HG02623 (cell line): ENCODE data around the gene PCED1A.

Source experiments
- ATAC-seq: cut with Tn5 transposase; IDR thresholded peaks from one replicate; pipeline ENCODE4 v1.9.1; 2021; ENCODE audit warnings: moderate library complexity; ENCODE audit not compliant: unreplicated experiment

PCED1A gene

DNA sequence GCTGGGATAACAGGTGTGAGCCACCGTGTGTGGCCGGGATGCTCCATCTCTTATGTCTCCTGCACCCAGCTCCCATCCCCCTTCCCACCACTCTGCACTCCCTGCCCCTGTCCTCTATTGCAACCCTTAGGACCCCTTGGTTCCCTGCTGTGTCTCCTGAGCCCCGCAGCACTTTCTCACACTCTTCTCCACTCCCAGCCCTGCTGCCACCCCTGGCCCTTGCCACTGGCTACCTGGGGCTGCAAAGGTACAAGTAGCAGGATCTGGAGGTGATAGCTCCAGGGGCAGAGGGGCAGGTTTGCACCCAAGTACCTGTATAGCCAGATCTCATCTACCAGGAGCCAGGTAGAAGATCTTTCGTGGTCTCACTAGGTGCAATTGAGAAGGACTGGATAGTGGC, 33.4 kb downstream of the PCED1A start:
- ATAC-seq: no peak

- no peak for ATAC-seq
Measured at GRCh38 chr20:2806351-2806701, 34.1 kb downstream of the PCED1A start.

- ATAC-seq: no peak
Measured at GRCh38 chr20:2805689-2806350, 34.6 kb downstream of the PCED1A start.

- no peak for ATAC-seq
Measured at GRCh38 chr20:2804852-2805688, 35.4 kb downstream of the PCED1A start.

DNA sequence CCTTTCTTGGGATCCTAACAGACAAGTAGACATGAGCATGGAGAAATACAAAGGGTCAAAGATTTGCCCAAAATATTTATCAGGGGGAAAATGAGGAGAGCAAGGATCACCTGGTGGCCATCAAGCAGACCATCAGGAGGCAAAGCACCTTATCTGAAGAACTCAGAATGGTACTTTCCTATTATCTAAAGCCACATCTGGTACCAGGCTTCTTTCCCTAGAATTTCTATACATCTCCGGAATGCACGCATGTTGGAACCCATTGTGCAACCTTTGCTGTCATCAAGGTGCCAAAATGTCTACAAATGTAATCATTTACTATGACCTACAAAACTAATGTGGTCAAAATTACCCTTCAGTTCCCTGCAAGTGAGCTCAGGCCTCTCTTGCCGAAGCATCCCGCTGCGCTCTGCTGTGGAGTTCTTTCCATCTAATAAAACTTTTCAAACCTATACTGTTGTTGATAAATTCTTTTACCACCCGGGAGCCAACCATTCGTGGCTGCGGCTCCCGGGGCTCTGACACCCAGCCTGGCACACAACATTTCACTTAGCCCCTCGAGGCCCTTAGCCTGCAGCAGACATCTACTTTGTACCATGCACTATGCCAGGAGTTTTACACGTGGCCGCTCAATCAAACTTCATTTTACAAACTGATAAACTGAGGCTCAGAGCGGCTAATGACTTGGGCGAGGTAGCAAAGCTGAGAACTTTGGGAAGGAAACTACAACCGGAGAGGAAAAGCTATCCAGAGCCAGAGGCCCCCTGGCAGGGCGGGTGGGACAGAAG, 36.2 kb downstream of the PCED1A start:
- ATAC-seq: no peak

DNA sequence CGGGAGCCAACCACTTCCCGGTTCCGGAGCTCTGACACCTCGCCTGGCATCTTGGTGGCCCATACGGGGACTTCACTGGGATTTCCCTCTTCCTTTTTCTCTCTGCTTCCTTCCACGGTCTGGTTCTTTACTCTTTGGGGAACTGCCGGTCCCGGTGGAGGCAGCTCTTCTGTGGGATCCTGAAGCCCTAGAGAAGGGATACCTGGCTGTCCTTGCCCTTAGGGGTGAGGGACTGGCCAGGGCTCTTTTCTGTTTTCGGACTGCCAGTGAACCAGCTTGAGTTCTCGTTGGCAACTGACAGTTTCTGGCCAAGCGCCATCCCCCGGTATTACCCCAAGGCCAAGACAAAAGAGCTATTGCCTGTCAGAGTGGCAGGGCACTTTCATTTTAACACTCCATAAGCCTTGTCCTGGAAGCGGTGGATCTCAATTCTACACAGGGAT, 39.1 kb downstream of the PCED1A start:
- no peak for ATAC-seq

DNA sequence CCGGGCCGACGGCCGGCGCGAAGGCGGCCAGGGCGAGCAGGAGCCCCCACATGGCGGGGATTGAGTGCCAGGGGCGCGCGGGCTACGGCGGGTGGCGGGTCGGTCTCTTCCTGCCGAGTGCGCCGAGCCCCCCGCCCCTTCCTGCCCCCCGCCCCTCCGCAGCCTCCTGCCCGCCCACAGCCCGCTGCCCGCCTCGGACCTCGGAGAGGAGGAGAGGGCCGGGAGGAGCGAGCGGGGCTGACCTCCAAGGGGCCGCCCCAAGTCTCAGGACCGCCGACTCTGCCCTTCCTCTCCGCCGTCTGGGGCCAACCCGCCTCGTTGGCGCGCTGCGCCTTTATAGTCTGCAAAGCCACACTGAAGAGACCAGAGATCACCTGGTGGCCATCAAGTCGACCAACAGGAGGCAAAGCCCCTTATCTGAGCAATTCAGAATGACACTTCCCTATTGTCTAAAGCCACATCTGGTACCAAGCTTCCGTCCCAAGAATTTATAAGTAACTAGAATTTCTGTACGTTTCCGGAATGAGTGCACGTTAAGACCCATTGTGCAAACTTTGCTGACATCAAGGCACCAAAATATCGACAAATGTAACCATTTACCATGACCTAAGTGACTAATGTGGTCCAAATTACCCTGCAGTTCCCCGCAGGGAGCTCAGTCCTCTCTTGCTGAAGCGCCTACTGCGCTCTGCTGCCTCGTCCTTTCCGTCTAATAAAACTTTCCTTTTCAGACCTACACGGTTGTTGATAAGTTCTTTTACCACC, 39.8 kb downstream of the PCED1A start, which contains the start of gene CPXM1:
CPXM1 (minus strand) TSS at position 107 of the 765 bp plus-strand sequence; CDS start at position 52, 55 bp downstream.
- no peak for ATAC-seq

- ATAC-seq: no peak
Measured at GRCh38 chr20:2799688-2800520, 40.6 kb downstream of the PCED1A start.

GRCh38 chr20:2799271-2799670, 41.2 kb downstream of the PCED1A start:
- no peak for ATAC-seq

DNA sequence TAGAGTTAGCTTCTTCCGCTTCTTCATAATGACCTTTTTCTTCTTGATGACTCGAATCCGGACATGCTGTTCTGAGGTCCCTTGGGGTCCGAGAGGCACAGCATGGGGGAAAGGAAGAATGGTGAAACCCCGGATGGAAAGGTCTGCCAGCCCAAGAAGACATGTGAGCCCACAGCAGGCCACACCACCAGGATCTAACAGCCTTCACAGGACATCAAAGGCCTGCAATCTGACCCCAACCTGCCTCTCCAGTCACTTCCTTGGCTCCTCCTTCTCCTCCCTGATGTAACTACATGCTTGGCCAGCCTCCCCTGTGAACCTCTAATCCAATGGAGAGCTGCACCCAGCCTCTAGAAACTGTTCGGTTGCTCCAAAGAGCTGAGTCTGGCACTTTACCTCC, 41.6 kb downstream of the PCED1A start:
- ATAC-seq: no peak

DNA sequence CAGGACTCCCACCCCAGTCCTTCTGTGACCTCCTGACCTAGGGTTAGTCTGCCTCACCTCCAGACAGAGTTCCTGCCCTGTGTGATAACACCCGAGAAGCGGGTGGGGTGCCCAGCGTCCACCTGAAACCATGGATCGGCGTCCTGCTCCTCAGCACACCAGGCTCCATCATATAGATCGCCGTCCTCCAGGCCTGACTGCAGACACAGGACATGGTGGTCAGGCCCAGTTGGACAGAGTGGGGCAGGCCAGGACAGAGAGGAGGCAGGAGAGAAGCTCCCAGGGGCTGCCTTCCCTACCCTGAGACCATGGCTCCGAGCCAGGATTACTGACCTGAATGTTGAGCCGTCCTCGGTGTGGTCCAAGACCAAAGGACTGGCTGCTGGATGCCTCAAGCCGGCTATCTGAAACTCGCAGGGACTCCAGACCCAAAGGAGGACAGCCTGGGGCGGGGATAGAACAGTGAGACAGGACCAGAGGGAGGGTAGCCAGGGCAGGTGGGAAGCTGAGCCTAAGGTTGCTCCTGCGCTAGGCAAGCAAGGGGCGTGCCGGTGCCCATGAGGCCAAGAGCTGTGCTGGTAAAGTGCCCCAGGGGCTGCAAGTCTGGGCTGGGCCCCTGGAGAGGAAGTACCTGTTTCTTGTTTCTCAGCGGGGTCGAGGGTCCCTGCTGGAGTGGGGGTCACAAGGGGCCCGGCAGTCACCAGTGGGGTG, 42.2 kb downstream of the PCED1A start:
- ATAC-seq: no peak

GRCh38 chr20:2797136-2797983, 43.1 kb downstream of the PCED1A start:
- no peak for ATAC-seq

- ATAC-seq: no peak
Measured at GRCh38 chr20:2796011-2796660, 44.3 kb downstream of the PCED1A start.

GRCh38 chr20:2795451-2795850, 45.0 kb downstream of the PCED1A start:
- no peak for ATAC-seq

DNA sequence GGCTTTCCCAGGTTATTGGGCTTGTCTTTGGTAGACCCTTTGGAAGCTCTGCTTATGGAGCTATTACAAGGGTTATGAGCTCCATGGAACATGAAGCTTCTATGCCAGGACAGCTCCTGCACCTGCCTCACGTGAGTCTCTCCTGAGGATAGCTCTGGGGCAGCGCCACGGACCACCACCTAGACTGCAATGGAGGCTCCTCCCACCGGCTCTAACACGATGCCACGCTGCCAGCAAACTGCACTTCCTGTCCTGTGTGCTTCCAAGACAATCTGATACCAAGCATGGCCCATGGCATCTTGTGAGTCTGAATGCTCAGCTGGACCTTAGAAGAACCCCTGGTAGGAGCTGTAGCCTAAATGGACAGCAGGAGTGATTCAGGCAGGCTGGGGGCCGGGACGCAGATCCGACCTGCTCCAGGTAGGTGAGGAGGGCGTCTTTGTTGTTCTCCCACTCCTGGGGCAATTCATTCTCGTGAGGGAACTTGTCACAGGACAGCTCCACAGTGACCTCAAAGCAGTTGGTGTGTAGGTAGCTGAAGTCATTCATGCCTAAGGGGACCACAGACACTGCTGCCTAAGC, 45.5 kb downstream of the PCED1A start:
- no peak for ATAC-seq

GRCh38 chr20:2794202-2794748, 46.2 kb downstream of the PCED1A start:
- ATAC-seq: no peak

- ATAC-seq: no peak
Measured at GRCh38 chr20:2793471-2793870, 47.0 kb downstream of the PCED1A start.
